ENCODE results near the gene C2CD3. TPM values are rescaled to one million over a fixed set of nuclear protein-coding genes. Genes with fewer than 3 reads are reported as not detected.
A peak's percentile ranks its signal among the peaks of the same experiment; 100 is the strongest.

C2CD3 gene
- total RNA-seq, 1 donor from 2014 or later, result 36.8 TPM

GRCh38 chr11:73983741-73984538 is 186.9 kb downstream of the C2CD3 start:
- Mint-ChIP-seq H3K4me3 (peak overlapping the region; percentile 99), H3K9me3 (no peaks in the 10 kb centered on the region), H3K36me3 (no peaks in the 10 kb centered on the region), H3K27me3 (peaks cover 7% of the 10 kb centered on the region), H3K27ac (peak overlapping the region; percentile 98), H3K4me1 (ENCODE audit: unreplicated experiment) (peaks cover 17% of the 10 kb centered on the region)
- no peak for DNase-seq (ENCODE audit: extremely low spot score, unreplicated experiment)
- no peak for TF ChIP-seq CTCF (conservative IDR thresholded peaks at IDR 0.05)

DNA sequence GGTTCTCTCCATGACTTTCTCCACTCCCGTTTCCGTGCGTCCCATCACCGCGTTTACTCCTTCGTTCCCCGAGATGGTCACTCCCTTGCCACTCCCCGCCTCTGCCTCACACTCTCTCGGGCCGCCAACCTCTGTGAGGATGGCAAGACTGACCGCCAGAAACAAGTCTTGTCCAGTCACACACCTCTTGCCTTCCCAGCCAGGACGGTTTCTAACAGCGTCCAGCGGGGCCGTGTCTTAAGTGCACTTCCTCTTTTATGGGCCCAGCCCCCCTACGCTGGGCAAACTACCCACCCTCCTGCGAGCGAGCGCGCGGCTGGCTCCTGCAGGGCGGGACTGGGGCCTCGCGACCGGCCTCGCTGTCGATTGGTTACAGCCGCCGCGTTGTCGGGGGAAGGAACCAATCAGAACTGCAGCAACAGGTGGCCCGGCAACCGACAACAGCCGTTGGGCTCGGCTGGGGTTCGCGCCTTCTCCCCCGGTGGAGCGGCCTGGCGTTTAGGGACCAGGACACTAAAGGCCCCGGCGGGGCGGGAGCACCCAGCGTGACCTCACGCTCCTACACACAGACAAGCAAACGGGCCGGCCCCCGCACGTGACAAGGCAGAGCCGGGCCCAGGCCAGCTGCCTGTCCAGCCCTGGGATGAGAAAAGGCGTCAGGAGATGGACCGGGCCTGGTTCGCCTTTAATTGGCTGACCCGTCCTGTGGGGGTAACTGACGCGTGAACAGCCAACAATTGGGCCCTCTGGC is 187.6 kb downstream of the C2CD3 start:
- no peaks in the 10 kb centered on the region for H3K9me3 Mint-ChIP-seq
- peaks cover 22% of the 10 kb centered on the region for H3K4me1 Mint-ChIP-seq (ENCODE audit: unreplicated experiment)
- no peaks in the 10 kb centered on the region for H3K36me3 Mint-ChIP-seq
- H3K4me3 Mint-ChIP-seq, result peak overlapping the region; percentile 99
- no peak for TF ChIP-seq CTCF (conservative IDR thresholded peaks at IDR 0.05)
- DNase-seq (ENCODE audit: extremely low spot score, unreplicated experiment), result peak; percentile 90
- H3K27ac Mint-ChIP-seq, result peak overlapping the region; percentile 98
- peaks cover 7% of the 10 kb centered on the region for H3K27me3 Mint-ChIP-seq

GRCh38 chr11:73982595-73982989 is 188.2 kb downstream of the C2CD3 start, which contains the start of gene UCP2:
Gene UCP2 (minus strand): TSS chr11:73982843. CDS start chr11:73978378, 4,465 bp downstream.
- Mint-ChIP-seq H3K9me3 (no peaks in the 10 kb centered on the region), H3K27me3 (peaks cover 7% of the 10 kb centered on the region), H3K4me3 (peak within 1 kb of the TSS; percentile 99), H3K4me1 (ENCODE audit: unreplicated experiment) (peaks cover 22% of the 10 kb centered on the region), H3K27ac (peak within 1 kb of the TSS; percentile 98), H3K36me3 (no peaks in the 10 kb centered on the region)
- TF ChIP-seq CTCF (conservative IDR thresholded peaks at IDR 0.05), result no peak
- peak; percentile 78 for DNase-seq (ENCODE audit: extremely low spot score, unreplicated experiment)

- Mint-ChIP-seq H3K27ac (peak overlapping the region; percentile 98), H3K4me1 (ENCODE audit: unreplicated experiment) (peaks cover 22% of the 10 kb centered on the region), H3K4me3 (peak overlapping the region; percentile 99), H3K9me3 (no peaks in the 10 kb centered on the region), H3K36me3 (no peaks in the 10 kb centered on the region), H3K27me3 (peaks cover 7% of the 10 kb centered on the region)
- no peak for TF ChIP-seq CTCF (conservative IDR thresholded peaks at IDR 0.05)
- no peak for DNase-seq (ENCODE audit: extremely low spot score, unreplicated experiment)
Measured at GRCh38 chr11:73981051-73981805, 189.6 kb downstream of the C2CD3 start.
